OCI-LY3 (cell line): ENCODE data around the gene DAB1.

Source experiments
- EZH2phosphoT487 ChIP-seq: fragments of 200-600 bp; shearing (Covaris generic); IDR thresholded peaks from 2 replicates; pipeline ENCODE4 v1.6.1; 2018; ENCODE audit warnings: antibody characterized with exemption, mixed run types, low read depth
- TF ChIP-seq, protein P1 (sequence below): fragments of 200-600, 300-600 bp; sonication (generic); IDR thresholded peaks from 2 replicates; pipeline ENCODE4 v1.5.1; 2014; ENCODE audit warnings: antibody characterized with exemption, low read length, low read depth

DNA sequence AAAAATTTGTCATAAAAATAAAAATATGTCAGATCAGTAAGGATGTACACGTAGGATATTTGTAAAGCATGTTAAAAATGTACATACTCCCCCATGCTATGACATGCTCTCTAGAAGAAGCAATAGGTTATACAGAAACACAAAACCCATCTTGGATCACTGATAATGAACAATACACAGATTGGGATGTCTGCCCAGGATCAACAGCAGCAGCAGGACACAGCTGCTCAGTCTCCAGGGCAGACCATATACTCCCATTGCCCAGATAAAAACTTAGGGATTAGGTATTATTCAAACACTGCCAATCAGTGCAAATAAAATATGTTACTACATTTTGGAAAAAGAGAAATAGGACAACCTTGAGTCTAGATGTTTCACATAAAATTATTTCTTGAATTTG is 39.0 kb downstream of the DAB1 start:
- TF ChIP-seq, protein P1, sequence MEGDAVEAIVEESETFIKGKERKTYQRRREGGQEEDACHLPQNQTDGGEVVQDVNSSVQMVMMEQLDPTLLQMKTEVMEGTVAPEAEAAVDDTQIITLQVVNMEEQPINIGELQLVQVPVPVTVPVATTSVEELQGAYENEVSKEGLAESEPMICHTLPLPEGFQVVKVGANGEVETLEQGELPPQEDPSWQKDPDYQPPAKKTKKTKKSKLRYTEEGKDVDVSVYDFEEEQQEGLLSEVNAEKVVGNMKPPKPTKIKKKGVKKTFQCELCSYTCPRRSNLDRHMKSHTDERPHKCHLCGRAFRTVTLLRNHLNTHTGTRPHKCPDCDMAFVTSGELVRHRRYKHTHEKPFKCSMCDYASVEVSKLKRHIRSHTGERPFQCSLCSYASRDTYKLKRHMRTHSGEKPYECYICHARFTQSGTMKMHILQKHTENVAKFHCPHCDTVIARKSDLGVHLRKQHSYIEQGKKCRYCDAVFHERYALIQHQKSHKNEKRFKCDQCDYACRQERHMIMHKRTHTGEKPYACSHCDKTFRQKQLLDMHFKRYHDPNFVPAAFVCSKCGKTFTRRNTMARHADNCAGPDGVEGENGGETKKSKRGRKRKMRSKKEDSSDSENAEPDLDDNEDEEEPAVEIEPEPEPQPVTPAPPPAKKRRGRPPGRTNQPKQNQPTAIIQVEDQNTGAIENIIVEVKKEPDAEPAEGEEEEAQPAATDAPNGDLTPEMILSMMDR: no peak
- TF ChIP-seq EZH2phosphoT487: no peak
